DND-41 (cell line): ENCODE measurements around the gene C6orf141.

Experiments
- EZH2 ChIP-seq: IDR thresholded peaks from 3 replicates; pipeline ENCODE4 v1.6.1; 2012; ENCODE audit warnings: borderline replicate concordance, low read depth, mild to moderate bottlenecking, moderate library complexity, low read length, inconsistent platforms; ENCODE audit not compliant: severe bottlenecking
- TF ChIP-seq, protein P1 (sequence below): IDR thresholded peaks from 2 replicates; pipeline ENCODE4 v1.5.1; 2012; ENCODE audit warnings: borderline replicate concordance, low read length, moderate library complexity, mild to moderate bottlenecking; ENCODE audit not compliant: poor library complexity, severe bottlenecking; ENCODE audit errors: extremely low read depth

DNA sequence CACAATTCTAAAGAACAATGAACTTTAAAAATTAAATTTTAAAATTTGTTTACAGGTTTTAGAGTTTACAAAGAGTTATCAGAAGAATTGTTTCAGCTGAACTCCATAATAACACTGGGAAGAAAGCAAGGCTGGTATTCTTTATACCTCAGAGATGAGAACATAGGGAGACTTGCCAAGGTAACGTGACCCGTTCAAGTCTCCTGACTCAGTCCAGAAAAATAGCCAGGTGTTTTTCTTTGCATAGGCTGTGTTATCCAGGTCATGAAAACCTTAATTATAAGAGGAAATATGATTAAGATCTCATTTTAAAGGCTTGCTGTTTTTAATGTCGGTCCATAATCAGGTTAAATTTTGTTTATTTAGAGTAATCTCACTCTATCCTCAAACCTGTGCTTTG, 8.5 kb upstream of the C6orf141 start:
- TF ChIP-seq, protein P1, sequence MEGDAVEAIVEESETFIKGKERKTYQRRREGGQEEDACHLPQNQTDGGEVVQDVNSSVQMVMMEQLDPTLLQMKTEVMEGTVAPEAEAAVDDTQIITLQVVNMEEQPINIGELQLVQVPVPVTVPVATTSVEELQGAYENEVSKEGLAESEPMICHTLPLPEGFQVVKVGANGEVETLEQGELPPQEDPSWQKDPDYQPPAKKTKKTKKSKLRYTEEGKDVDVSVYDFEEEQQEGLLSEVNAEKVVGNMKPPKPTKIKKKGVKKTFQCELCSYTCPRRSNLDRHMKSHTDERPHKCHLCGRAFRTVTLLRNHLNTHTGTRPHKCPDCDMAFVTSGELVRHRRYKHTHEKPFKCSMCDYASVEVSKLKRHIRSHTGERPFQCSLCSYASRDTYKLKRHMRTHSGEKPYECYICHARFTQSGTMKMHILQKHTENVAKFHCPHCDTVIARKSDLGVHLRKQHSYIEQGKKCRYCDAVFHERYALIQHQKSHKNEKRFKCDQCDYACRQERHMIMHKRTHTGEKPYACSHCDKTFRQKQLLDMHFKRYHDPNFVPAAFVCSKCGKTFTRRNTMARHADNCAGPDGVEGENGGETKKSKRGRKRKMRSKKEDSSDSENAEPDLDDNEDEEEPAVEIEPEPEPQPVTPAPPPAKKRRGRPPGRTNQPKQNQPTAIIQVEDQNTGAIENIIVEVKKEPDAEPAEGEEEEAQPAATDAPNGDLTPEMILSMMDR: no peak
- no peak for TF ChIP-seq EZH2
